Measurements from ENCODE around the gene DCTN1. TPM values are rescaled to one million over a fixed set of nuclear protein-coding genes. Genes with fewer than 3 reads are reported as not detected.

DCTN1 gene
- total RNA-seq, 1 donor from 2014 or later = 832 TPM

- TF ChIP-seq, protein P1, sequence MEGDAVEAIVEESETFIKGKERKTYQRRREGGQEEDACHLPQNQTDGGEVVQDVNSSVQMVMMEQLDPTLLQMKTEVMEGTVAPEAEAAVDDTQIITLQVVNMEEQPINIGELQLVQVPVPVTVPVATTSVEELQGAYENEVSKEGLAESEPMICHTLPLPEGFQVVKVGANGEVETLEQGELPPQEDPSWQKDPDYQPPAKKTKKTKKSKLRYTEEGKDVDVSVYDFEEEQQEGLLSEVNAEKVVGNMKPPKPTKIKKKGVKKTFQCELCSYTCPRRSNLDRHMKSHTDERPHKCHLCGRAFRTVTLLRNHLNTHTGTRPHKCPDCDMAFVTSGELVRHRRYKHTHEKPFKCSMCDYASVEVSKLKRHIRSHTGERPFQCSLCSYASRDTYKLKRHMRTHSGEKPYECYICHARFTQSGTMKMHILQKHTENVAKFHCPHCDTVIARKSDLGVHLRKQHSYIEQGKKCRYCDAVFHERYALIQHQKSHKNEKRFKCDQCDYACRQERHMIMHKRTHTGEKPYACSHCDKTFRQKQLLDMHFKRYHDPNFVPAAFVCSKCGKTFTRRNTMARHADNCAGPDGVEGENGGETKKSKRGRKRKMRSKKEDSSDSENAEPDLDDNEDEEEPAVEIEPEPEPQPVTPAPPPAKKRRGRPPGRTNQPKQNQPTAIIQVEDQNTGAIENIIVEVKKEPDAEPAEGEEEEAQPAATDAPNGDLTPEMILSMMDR (IDR thresholded peaks at IDR 0.05; ENCODE audit: partially characterized antibody, unreplicated experiment) = no peak
- DNase-seq = no peak
- no peak overlapping the region for H3K4me3 Mint-ChIP-seq (ENCODE audit: unreplicated experiment)
- peaks cover 7% of the 10 kb centered on the region for H3K9me3 Mint-ChIP-seq (ENCODE audit: unreplicated experiment)
- peaks cover 11% of the 10 kb centered on the region for H3K27me3 Mint-ChIP-seq (ENCODE audit: unreplicated experiment)
- no peaks in the 10 kb centered on the region for H3K36me3 Mint-ChIP-seq (ENCODE audit: unreplicated experiment)
- no peak overlapping the region for H3K27ac Mint-ChIP-seq (ENCODE audit: unreplicated experiment)
- peaks cover 10% of the 10 kb centered on the region for H3K4me1 Mint-ChIP-seq (ENCODE audit: low read depth, unreplicated experiment)
These were observed 37.7 kb upstream of the DCTN1 start for GRCh38 chr2:74417763-74418162.

- Mint-ChIP-seq H3K9me3 (ENCODE audit: unreplicated experiment) (peaks cover 8% of the 10 kb centered on the region), H3K27me3 (ENCODE audit: unreplicated experiment) (peaks cover 10% of the 10 kb centered on the region), H3K4me3 (ENCODE audit: unreplicated experiment) (peak overlapping the region; percentile 72), H3K4me1 (ENCODE audit: low read depth, unreplicated experiment) (peaks cover 10% of the 10 kb centered on the region), H3K36me3 (ENCODE audit: unreplicated experiment) (no peaks in the 10 kb centered on the region), H3K27ac (ENCODE audit: unreplicated experiment) (peak overlapping the region; percentile 88)
- TF ChIP-seq, protein P1 (IDR thresholded peaks at IDR 0.05; ENCODE audit: partially characterized antibody, unreplicated experiment) = no peak
- no peak for DNase-seq
These were observed 37.1 kb upstream of the DCTN1 start for GRCh38 chr2:74417197-74417596.

DNA sequence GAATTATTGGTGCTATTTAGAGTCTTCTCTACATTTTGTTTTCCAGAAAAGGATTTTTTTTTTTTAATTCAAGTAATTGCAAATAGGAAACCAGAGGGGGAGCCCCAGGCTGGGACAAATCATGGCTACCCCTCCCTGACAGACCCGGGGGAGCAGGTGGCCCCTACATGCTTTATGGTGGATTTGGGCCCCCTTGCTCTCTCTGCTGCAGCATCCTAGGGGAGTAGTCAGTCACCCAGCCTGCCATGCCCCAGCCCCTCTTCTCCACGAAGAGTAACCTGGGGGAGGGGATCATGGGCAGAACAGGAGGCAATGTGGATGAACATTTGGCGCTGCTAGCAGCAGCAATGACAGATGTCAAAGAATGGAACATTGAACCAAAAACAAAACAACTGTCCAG, 36.7 kb upstream of the DCTN1 start:
- no peak for DNase-seq
- peaks cover 7% of the 10 kb centered on the region for H3K27me3 Mint-ChIP-seq (ENCODE audit: unreplicated experiment)
- TF ChIP-seq, protein P1 (IDR thresholded peaks at IDR 0.05; ENCODE audit: partially characterized antibody, unreplicated experiment) = no peak

GRCh38 chr2:74415762-74416395, 35.8 kb upstream of the DCTN1 start:
- TF ChIP-seq, protein P1 (IDR thresholded peaks at IDR 0.05; ENCODE audit: partially characterized antibody, unreplicated experiment) = no peak
- Mint-ChIP-seq H3K4me1 (ENCODE audit: low read depth, unreplicated experiment) (peaks cover 10% of the 10 kb centered on the region), H3K27ac (ENCODE audit: unreplicated experiment) (no peak overlapping the region), H3K27me3 (ENCODE audit: unreplicated experiment) (peaks cover 5% of the 10 kb centered on the region), H3K9me3 (ENCODE audit: unreplicated experiment) (peaks cover 5% of the 10 kb centered on the region), H3K36me3 (ENCODE audit: unreplicated experiment) (no peaks in the 10 kb centered on the region), H3K4me3 (ENCODE audit: unreplicated experiment) (no peak overlapping the region)
- no peak for DNase-seq

More for the DNA sequence above, 36.7 kb upstream of the DCTN1 start:
- Mint-ChIP-seq H3K9me3 (ENCODE audit: unreplicated experiment) (peaks cover 6% of the 10 kb centered on the region), H3K4me3 (ENCODE audit: unreplicated experiment) (peak overlapping the region; percentile 72), H3K4me1 (ENCODE audit: low read depth, unreplicated experiment) (peaks cover 10% of the 10 kb centered on the region), H3K27ac (ENCODE audit: unreplicated experiment) (peak overlapping the region; percentile 88), H3K36me3 (ENCODE audit: unreplicated experiment) (no peaks in the 10 kb centered on the region)

GRCh38 chr2:74414881-74415761, 35.0 kb upstream of the DCTN1 start:
- Mint-ChIP-seq H3K4me3 (ENCODE audit: unreplicated experiment) (no peak overlapping the region), H3K4me1 (ENCODE audit: low read depth, unreplicated experiment) (peaks cover 10% of the 10 kb centered on the region), H3K9me3 (ENCODE audit: unreplicated experiment) (peaks cover 5% of the 10 kb centered on the region), H3K27me3 (ENCODE audit: unreplicated experiment) (peaks cover 5% of the 10 kb centered on the region), H3K36me3 (ENCODE audit: unreplicated experiment) (no peaks in the 10 kb centered on the region), H3K27ac (ENCODE audit: unreplicated experiment) (no peak overlapping the region)
- peak; percentile 47 for DNase-seq
- TF ChIP-seq, protein P1 (IDR thresholded peaks at IDR 0.05; ENCODE audit: partially characterized antibody, unreplicated experiment) = no peak

Data from glutamatergic neuron (in vitro differentiated cells).